HFF-Myc (cell line): ENCODE measurements around the gene TMEM217.

ENCODE experiments used
- DNase-seq: peaks from one replicate; pipeline ENCODE4 v3.0.0-alpha.2; 2011; ENCODE audit warnings: low read depth; ENCODE audit errors: extremely low read depth
- H3K4me3 ChIP-seq: replicated peaks from 2 replicates; pipeline ENCODE4 v1.5.1; 2011; ENCODE audit warnings: low read depth, mild to moderate bottlenecking, control low read depth, low read length
- CTCF ChIP-seq: IDR thresholded peaks from 2 replicates; pipeline ENCODE4 v1.5.1; 2012; ENCODE audit warnings: mild to moderate bottlenecking, low read depth, low read length, control low read depth; ENCODE audit errors: missing control alignments

The TMEM217 gene

DNA sequence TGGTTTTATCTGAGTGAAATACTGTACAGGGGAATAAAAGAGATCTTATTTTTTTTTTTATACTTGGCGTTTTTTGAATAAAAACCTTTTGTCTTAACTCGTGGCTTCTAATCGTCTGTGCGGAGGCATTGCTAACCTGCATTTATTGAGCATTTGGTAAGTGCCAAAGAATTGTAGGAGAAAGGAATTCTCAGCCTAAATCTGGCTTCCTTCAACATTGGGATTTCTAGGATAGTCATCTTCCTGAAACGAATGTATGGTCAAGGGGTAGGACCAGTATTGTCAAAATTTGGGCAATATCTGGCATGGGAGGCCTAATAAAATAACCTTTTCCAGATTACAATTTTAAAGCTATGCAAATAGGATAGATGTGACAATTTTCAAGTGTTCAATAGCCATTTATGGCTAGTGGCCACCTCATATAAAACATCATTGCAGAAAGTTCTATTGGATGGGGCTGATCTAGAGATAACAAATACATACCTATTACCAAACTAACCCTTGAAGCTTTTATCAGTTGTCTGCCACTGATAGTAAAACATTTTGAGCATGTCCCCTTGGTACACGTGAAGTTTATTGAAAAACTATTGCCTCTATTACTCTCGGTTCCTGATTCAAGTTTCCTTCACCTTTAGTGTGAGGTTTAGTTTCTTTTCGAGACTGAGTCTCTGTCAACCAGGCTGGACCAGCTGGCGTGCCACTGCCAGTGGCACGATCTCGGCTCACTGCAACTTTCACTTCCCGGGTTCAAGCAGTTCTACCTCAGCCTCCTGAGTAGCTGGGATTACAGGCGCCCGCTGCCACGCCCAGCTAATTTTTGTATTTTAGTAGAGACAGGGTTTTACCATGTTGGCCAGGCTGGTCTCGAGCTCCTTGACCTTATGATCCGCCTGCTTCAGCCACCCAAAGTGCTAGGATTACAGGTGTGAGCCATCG lies 82.3 kb downstream of the TMEM217 start:
- no peak overlapping the region for H3K4me3 ChIP-seq
- no peak for DNase-seq
- no peak for TF ChIP-seq CTCF

DNA sequence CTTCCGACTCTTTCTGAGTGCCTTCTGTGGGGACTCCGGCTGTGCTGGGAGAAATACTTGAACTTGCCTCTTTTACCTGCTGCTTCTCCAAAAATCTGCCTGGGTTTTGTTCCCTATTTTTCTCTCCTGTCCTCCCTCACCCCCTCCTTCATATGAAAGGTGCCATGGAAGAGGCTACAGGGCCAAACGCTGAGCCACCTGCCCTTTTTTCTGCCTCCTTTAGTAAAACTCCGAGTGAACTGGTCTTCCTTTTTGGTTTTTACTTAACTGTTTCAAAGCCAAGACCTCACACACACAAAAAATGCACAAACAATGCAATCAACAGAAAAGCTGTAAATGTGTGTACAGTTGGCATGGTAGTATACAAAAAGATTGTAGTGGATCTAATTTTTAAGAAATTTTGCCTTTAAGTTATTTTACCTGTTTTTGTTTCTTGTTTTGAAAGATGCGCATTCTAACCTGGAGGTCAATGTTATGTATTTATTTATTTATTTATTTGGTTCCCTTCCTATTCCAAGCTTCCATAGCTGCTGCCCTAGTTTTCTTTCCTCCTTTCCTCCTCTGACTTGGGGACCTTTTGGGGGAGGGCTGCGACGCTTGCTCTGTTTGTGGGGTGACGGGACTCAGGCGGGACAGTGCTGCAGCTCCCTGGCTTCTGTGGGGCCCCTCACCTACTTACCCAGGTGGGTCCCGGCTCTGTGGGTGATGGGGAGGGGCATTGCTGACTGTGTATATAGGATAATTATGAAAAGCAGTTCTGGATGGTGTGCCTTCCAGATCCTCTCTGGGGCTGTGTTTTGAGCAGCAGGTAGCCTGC lies 83.2 kb downstream of the TMEM217 start:
- DNase-seq: no peak
- H3K4me3 ChIP-seq: no peak overlapping the region
- TF ChIP-seq CTCF: no peak

- no peak for DNase-seq
- no peak for TF ChIP-seq CTCF
- H3K4me3 ChIP-seq: no peak overlapping the region
Observed at GRCh38 chr6:37174196-37174514, 83.8 kb downstream of the TMEM217 start.

DNA sequence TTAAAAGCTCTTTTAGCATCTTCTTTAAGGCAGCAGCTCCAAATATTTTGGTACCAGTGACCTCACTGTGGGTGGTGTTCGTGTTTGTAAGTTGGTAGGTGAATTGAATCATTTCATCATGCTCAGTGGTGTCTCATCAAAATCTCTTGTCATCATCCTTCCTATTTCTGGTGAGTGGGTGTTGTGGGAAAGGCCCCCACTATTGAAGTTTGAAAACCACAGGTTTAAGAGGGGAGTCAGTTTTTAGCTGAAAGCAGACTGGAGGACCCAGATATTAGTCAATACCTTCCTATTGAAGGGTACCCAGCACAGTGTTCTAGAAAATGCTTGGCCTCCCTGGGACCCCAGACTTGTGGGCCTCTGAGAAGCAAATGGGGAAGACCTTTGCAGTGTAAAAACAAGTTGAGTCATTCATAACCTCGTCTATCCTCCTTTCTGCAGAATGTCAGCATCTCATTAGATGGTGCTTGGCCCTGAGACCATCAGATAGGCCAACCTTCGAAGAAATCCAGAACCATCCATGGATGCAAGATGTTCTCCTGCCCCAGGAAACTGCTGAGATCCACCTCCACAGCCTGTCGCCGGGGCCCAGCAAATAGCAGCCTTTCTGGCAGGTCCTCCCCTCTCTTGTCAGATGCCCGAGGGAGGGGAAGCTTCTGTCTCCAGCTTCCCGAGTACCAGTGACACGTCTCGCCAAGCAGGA lies 84.3 kb downstream of the TMEM217 start:
- DNase-seq: no peak
- TF ChIP-seq CTCF: no peak
- H3K4me3 ChIP-seq: no peak overlapping the region

- no peak for TF ChIP-seq CTCF
- no peak overlapping the region for H3K4me3 ChIP-seq
- no peak for DNase-seq
Observed at GRCh38 chr6:37172912-37173492, 84.9 kb downstream of the TMEM217 start.

- TF ChIP-seq CTCF: peak; percentile 88
- peak overlapping the region; percentile 80 for H3K4me3 ChIP-seq
- peak; percentile 90 for DNase-seq
Observed at GRCh38 chr6:37171970-37172812, 85.8 kb downstream of the TMEM217 start.
